Measurements from ENCODE around the gene AGXT.

Gene AGXT

GRCh38 chr2:240898108-240898730 is 29.6 kb downstream of the AGXT start:
- no peak for DNase-seq (ENCODE audit: low read depth in 2 of 2)

- no peak for DNase-seq (ENCODE audit: low read depth in 2 of 2)
These were observed 30.3 kb downstream of the AGXT start for GRCh38 chr2:240898731-240899467.

GRCh38 chr2:240899468-240899865 is 30.8 kb downstream of the AGXT start:
- DNase-seq (ENCODE audit: low read depth in 2 of 2), result no peak

- DNase-seq (ENCODE audit: low read depth in 2 of 2), result no peak
These were observed 31.7 kb downstream of the AGXT start for GRCh38 chr2:240900141-240900860.

- no peak for DNase-seq (ENCODE audit: low read depth in 2 of 2)
These were observed 33.5 kb downstream of the AGXT start for GRCh38 chr2:240901986-240902614.

GRCh38 chr2:240902615-240903041 is 34.0 kb downstream of the AGXT start:
- DNase-seq (ENCODE audit: low read depth in 2 of 2), result no peak

- DNase-seq (ENCODE audit: low read depth in 2 of 2), result no peak
These were observed 34.8 kb downstream of the AGXT start for GRCh38 chr2:240903191-240904060.

GRCh38 chr2:240904216-240905175 is 35.9 kb downstream of the AGXT start:
- no peak for DNase-seq (ENCODE audit: low read depth in 2 of 2)

- DNase-seq (ENCODE audit: low read depth in 2 of 2), result no peak
These were observed 36.7 kb downstream of the AGXT start for GRCh38 chr2:240905176-240905781.

- no peak for DNase-seq (ENCODE audit: low read depth in 2 of 2)
These were observed 37.7 kb downstream of the AGXT start, which contains the start of gene CROCC2 for GRCh38 chr2:240906141-240906910. CROCC2 (plus strand) TSS chr2:240906336; CDS start chr2:240906514, 178 bp downstream.

GRCh38 chr2:240906911-240907590 is 38.4 kb downstream of the AGXT start:
- DNase-seq (ENCODE audit: low read depth in 2 of 2), result no peak

- no peak for DNase-seq (ENCODE audit: low read depth in 2 of 2)
These were observed 40.8 kb downstream of the AGXT start for GRCh38 chr2:240909216-240909974.

- DNase-seq (ENCODE audit: low read depth in 2 of 2), result no peak
These were observed 43.1 kb downstream of the AGXT start for GRCh38 chr2:240911641-240912265.

- no peak for DNase-seq (ENCODE audit: low read depth in 2 of 2)
These were observed 44.5 kb downstream of the AGXT start for GRCh38 chr2:240912878-240913809.

GRCh38 chr2:240913810-240914644 is 45.4 kb downstream of the AGXT start:
- peak; percentile 58 to 61 for DNase-seq (ENCODE audit: low read depth in 2 of 2)

Measured in stimulated activated CD4-positive, alpha-beta T cell treated with anti-CD3 and anti-CD28 coated beads, Interleukin-1b, Interleukin-23, amount 100 ng/mL, for 4 hours (primary cell).